ENCODE results near the gene INTU.

INTU gene

GRCh38 chr4:127748957-127749356 is 116.2 kb downstream of the INTU start:
- DNase-seq, result no peak

GRCh38 chr4:127756906-127757305 is 124.1 kb downstream of the INTU start:
- no peak for DNase-seq

GRCh38 chr4:127759228-127759820 is 126.6 kb downstream of the INTU start:
- no peak for DNase-seq

- DNase-seq, result no peak
Measured at GRCh38 chr4:127759893-127760292, 127.1 kb downstream of the INTU start.

GRCh38 chr4:127771535-127772275 is 138.9 kb downstream of the INTU start:
- no peak for DNase-seq

GRCh38 chr4:127772769-127773671 is 140.3 kb downstream of the INTU start:
- DNase-seq, result no peak

- no peak for DNase-seq
Measured at GRCh38 chr4:127775843-127776242, 143.1 kb downstream of the INTU start.
